ENCODE data around the gene PTAFR.

PTAFR gene

DNA sequence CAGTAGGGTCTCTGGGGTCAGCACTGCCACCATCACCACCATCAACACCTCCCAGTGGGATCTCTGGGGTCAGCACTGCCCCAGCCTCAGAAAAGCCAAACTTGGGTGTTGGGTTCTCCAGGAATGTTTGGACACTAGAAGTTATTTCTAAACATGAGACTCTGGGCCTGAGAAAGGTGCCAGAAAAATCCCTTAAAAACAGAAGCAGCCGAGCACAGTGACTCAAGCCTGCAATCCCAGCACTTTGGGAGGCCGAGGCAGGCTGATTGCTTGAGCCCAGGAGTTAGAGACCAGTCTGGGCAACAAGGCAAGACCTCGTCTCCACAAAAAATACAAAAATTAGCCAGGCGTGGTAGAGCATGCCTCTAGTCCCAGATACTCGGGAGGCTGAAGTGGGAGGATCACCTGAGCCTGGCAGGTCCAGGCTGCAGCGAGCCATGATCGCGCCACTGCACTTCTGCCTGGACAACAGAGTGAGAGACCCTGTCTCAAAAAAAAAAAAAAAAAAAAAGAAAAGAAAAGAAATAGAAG is 470 bp downstream of the PTAFR start:
- no peak for DNase-seq (ENCODE audit: low read depth)

DNA sequence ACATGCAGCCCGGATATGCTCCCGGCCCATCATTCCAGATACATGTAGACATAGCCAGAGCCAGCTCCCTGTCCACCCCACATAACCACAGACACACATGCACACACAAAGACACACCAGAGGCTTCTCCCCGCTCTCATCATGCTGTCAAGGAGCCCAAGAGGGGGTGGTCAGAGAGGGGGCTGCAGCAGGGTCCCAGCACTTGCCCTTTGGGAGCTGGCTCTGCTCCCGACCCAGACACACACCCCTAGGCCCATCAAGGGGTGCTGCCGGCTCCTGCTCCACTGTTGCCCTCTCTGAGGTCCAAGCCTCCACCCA is 2.6 kb downstream of the PTAFR start:
- no peak for DNase-seq (ENCODE audit: low read depth)

DNA sequence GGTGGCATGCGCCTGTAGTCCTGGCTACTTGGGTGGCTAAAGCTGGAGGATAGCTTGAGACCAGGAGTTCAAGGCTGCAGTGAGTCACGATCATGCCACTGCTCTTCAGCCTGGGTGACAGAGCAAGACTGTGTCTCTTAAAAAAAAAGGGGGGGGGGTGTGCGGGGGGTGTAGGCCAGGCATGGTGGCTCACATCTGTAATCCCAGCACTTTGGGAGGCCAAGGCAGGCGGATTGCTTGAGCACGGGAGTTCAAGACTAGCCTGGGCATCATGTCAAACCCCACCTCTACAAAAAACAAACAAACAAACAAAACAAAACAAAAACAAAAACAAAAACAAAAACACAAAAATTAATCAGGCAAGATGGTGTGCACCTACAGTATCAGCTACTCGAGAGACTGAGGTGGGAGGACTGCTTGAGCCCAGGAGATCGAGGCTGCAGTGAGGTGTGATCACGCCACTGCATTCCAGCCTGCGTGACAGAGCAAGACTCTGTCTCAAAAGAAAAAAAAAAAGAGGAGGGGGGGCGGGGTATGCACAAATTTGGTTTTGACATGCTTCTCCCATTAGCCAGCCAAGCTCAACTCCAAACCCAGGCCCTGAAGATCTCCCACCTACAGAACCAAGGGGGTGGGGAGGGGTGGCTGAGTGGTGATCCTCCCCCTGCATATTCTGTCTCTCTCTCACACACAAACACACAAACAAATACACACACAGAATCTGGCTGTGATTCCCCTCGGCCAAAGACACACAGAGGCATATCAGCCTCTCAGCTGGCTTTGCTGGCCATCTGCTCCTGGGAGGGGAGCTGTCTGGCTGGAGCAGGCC is 3.1 kb downstream of the PTAFR start:
- no peak for DNase-seq (ENCODE audit: low read depth)

DNA sequence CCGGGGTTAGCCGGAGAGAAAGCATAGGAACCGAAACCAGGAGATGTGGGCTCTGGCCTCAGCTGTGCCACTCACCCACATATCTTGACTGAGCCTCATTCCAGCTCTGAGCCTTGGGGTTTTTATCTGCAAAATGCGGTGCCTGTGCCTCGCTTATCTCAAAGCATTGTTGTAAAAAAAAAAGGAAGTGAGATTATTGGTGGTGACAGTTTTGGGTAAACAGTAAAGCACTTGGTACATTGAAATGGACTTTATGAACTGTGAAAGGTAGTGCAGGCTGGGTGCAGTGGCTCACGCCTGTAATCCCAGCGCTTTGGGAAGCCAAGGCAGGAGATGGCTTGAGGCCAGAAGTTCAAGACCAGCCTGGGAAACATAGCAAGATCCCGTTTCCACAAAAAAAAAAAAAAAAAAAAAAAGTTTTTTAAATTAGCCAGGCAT is 3.8 kb downstream of the PTAFR start:
- no peak for DNase-seq (ENCODE audit: low read depth)

DNA sequence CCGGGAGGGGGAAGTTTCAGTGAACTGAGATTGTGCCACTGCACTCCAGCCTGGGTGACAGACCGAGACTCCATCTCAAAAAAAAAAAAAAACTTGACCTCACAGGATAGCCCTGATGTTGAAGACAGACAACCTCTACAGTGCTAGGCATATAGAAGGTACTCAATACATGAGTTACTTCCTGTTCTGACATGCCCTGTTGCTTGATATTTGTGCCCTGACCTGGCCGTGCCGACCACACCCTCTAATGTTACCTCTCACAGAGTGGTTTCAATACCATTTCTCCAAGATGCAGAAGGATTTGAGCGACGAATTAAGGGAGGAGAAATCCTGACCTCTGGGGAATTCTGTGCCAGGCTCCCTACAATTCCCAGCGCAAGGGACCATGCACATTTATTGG is 5.2 kb downstream of the PTAFR start:
- DNase-seq (ENCODE audit: low read depth): no peak

DNA sequence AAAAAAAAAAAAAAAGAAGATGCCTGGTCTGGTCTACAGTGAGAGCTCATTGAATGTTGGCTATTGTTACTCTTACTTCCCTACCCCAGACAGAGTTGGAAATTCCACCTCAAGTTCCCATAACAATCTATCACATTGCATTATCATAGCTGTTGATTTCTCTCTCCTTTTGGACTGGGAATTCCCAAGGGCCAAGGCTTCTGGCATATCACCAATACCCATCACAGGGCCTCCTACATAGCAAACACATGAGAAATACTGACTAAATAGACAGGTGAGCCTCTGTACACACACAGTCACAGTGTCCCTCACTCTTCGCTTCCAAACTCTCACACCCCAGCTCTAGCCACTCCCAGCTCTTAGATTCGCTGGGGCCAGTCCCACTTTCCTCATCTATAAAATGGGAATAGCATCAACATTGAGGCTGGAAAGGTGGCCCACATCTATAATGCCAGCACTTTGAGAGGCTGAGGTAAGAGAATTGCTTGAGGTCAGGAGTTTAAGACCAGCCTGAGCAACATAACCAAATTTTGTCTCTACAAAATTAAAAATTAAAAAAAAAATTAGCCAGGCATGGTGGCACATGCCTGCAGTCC is 6.4 kb downstream of the PTAFR start:
- no peak for DNase-seq (ENCODE audit: low read depth)

DNA sequence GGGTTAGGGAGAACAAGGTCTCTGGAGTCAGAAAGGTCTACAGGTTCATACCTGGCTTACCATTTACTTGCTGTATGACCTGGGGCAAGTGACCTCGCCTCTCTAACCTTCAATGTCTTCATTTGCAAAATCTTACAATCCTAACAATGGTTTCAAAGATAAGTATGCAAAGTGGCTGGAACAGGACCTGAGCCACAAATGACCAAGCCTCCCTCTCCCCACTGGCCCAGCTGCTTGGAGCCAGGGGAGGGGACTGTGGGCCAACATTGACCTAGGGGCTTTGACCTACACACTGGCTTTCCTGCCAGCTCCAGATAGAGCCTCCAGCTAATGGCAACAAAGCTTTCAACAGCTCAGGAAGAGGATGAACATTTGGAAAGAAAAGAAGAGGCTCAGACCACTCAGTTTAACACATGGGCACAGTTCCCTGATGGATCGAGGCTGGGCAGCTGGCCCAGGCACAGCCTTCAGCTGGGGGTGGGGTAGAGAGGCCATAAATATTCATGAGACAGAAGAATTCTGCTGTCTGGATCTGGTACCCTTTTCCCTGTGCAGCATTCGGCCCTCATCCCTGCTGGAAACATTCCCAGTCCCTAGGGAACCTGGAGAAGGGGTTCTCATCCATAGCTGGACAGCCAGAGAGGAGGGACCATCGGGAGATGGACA is 12.9 kb downstream of the PTAFR start:
- DNase-seq (ENCODE audit: low read depth): no peak

DNA sequence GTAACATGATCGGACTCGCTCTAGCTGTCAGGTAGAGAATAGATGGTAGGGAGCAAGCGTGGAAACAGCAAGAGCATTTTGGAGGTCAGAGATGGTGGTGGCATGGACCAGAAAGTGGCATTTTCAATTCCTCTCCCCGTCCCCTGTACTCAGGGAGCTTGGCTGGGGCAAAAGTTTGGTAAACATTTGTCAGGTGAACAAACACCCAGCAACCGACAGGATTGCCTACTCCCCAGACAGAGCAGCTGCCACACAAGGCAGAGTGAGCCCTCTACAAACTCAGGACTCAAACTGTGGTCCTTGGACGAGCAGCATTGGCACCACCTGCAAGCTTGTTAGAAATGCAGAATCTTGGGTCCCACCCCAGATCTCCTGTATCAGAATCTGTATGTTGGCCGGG is 14.3 kb downstream of the PTAFR start:
- no peak for DNase-seq (ENCODE audit: low read depth)

DNA sequence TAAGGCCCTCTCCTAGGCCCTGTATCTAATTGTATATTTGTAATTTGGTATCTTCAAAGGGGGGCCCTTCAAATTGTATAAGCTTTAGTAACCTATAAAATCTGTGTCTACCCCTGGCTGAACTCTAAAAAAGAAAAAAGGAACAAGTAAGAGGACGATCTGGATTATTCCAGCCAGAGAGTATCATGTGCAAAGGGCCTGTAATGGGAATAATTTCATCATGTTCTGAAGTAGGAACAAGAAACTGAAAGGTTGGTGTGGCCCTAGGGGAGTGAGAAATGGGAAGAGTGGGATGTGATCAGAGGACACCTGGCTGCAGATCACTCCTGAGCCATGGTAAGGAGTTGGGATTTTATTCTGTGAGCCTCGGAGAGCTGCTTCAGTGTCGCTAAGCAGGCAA is 14.7 kb downstream of the PTAFR start:
- no peak for DNase-seq (ENCODE audit: low read depth)

DNA sequence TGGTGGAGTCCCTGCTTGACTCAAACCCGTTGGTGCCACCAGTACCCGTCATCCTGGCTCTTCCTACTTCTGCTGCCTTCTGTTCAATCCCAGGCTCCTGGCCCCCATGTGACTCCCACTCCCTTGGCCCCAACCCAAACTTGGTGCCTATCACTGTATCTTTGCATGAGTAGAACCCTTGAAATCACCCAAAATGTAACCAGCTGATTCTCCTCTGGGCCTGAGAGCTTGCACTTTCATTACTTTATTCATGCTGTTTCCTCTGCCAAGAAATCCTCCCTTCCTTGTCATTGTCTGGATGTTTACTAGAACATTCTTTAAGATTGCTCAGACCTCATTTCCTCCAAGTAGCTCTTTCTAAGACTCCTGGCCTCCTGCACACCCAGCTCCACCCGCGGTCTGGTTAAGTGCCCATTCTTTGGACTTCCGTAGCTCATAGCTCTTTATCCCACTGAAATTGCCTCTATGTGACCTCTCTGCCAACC is 15.7 kb downstream of the PTAFR start:
- no peak for DNase-seq (ENCODE audit: low read depth)

DNA sequence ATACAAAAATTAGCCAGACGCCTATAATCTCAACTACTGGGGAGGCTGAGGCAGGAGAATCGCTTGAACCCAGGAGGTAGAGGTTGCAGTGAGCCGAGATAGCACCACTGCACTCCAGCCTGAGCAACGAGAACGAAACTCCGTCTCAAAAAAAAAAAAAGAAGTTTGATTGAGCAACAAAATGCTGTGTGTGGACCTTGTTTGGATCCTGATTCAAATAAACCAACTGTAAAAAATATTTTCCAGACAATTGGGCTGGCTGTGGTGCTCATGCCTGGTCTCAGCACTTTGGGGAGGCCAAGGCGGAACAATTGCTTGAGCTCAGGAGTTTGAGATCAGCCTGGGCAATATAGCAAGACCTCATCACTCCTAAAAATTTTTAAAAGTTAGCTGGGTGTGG is 16.8 kb downstream of the PTAFR start:
- no peak for DNase-seq (ENCODE audit: low read depth)

DNA sequence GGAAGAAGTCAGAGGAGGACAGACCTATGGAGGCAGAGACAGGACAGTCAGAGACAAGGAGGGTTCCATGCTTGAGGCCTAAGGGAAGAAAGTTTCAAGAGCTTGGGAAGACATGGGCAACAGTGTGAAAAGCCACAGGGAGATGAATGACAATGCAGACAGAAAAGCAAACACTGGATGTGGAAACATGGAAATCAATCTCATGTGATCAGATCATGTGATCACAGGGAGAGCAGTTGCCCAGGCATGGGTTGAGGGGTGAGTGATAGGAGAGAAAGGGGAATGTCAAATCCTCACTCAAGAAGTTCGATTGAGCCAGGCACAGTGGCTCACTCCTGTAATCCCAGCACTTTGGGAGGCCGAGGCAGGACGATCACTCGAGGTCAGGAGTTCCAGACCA is 17.2 kb downstream of the PTAFR start:
- DNase-seq (ENCODE audit: low read depth): no peak

DNA sequence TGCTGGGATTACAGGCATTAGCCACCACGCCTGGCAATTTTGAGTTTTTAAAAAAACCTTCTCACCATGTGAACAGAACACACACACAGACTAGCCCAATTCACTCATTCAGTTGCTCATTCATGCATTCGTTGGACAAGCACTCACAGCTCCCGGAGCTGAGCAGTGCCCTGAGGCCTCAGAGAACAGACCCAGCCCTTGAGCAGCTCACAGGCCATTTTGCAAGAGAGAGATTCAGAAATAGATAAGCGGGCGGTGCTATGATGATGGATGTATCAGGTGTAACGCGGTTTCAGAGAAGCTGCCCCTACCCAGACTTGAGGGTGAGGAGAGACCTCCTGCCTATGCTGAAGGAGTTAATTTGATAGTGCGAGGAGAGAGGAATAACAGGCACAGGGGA is 18.6 kb downstream of the PTAFR start:
- DNase-seq (ENCODE audit: low read depth): no peak

DNA sequence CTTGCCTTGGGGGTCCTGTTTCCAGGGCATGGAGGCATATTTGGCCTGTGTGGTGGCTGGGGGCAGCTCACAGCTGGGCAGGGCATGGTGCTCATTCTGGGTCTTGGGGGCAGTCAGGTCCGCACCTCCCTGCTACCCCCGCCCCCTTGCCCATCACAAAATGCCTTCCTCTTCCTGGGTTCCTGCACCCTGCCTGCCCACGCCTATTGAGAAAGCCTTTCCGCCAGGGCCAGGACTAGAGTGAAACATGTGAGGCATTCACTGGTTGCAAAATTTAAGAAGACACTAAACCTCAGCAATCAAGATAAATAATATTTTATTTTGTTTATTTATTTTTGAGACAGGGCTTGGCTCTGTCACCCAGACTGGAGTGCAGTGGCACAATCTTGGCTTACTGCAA is 19.7 kb downstream of the PTAFR start:
- DNase-seq (ENCODE audit: low read depth): no peak

DNA sequence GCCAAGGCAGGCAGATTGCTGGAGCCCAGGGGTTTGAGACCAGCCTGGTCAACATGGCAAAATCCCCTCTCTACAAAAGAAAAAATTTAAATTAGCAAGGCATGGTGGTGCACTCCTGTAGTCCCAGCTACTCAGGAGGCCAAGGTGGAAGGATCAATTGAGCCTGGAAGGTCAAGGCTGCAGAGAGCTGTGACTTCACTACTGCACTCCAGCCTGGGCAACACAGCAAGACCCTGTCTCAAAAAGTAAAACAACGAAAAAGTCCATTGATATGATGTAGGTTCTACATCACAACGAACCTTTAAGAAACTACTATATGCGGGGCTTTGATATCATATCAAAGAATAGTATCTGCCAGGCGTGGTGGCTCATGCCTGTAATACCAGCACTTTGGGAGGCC is 20.9 kb downstream of the PTAFR start:
- no peak for DNase-seq (ENCODE audit: low read depth)

DNA sequence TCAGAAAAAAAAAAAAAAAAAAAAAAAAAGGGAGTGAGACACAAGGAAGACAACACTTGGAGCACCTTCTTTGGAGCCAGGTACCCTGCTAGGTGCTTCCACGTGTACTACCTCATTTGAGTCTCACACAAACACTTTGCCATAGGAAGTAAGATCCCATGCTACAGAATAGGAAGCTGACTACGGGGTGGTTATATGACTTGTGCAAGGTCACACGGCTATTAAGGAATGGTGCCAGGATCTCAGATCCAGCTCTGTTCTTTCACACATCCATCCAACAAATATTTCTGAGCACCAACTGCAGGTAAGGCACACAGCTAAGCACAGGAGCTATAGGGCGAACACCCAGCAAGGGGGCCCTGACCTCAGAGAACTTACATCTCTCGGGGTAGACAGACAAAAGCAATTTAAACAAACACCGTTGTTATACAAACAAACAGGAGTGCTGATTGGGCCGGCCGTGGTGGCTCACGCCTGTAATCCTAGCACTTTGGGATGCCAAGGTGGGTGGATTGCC is 22.4 kb downstream of the PTAFR start:
- no peak for DNase-seq (ENCODE audit: low read depth)

DNA sequence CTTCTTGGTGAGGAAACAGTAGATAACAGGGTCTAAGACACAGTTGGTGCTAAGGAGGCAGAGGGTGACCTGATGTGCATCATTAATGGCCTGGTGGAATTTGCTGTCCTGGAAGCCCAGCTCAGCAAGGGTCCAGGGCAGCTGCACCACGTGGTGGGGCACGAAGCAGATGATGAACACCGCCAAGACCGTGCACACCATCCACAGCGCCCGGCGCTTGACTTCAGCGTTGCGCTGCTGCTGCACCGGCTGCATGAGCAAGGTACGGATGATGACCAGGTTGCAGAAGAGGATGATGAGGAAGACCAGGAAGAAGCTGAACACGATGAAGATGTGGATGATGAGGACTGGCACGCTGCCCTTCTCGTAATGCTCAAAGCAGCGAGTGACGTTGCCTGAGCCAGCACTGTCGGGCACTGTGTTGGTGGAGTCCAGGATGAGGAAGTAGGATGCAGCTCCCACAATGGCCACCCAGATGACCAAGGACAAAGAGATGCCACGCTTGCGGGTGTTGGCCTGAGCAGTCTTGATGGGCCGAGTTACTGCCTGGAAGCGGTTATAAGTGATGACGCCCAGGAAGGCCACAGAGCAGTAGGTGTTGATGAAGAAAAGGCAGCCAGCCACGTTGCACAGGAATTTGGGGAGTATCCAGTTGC is 26.2 kb downstream of the PTAFR start:
- DNase-seq (ENCODE audit: low read depth): no peak

DNA sequence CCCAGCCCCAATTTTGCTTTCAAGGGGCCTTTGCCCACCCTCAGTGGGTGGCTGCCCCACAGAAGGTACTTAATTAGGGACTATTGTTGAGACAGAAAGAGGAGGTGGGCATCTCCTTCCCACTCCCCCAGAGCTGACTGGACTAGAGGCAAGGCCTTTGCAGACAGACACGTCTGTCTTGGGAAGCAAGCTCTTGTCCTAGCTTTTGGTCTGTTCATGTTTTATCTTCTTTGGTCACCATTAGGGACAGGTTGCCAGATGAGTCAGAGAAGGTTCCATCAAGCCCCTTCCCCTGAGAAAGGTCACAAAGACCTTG is 27.7 kb downstream of the PTAFR start:
- DNase-seq (ENCODE audit: low read depth): no peak

DNA sequence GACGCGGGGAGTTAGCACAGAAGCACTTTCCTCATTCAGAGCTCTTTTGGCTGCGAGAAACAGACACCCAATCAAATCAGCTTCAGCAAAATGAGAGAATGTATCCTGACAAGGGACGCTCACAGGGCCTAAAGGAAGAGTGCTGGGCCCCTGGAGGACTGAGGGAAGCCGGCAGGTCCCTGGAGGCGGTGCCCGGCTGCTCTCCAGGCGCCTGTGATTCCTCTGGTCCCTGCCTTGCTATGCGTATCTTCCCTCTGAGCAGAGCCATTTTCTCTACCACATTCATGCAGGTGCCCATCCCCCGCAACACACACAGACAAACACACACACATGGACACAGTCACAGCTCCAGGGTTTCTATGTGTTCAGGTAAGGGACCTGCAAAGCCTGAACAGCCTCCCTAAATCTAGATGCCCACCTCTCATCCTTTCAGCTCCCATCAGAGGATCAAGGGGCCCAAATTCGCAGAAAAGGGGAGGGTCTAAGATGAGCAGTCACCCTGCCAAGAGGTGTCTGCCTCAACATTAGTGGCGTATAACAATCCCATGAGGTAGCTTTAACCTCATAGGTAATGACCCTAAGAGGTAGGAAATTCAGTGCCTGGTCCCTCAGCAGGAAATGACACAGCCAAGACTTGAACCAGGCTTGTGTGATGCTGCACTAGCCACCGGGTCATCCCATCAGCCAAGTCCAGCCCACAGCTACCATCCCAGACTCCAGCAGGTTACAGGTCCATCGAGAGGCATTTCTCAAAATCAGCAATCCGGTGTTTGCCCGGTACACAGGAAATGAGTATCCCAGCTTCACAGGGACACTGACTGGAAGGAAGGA is 29.0 kb downstream of the PTAFR start:
- DNase-seq (ENCODE audit: low read depth): no peak

DNA sequence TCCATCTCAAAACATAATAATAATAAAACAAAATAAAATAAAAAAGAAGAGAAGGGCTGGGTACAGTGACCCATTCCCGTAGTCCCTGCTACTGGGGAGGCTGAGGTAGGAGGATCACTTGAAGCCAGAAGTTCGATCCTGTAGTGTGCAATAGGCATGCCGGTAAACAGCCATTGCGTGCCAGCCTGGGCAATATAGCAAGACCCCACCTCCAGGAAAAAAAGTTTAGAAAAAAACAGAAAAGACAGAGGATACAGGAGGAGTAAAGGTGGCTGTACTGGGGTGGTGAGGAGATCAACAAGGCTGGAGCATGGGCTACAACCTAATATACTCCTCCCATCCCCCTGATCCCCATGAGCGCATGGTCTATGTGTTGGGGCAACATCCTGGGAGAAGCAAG is 30.8 kb downstream of the PTAFR start:
- no peak for DNase-seq (ENCODE audit: low read depth)

Data from stimulated activated CD8-positive, alpha-beta memory T cell treated with anti-CD3 and anti-CD28 coated beads, Interleukin-7, amount 100 ng/mL, for 24 hours (primary cell).